Measurements from ENCODE around the gene CYSTM1. TPM values are rescaled to one million over a fixed set of nuclear protein-coding genes. Genes with fewer than 3 reads are reported as not detected.

CYSTM1 gene
- total and polyA plus RNA-seq, 5 donors from 2014 or later, result 7.1 to 26.4 (median 13.0) TPM

GRCh38 chr5:140242099-140242498 lies 67.1 kb downstream of the CYSTM1 start:
- DNase-seq, result no peak
- Histone ChIP-seq H3K27ac (ENCODE audit: insufficient read depth, low read length, poor library complexity, severe bottlenecking) (no peak overlapping the region), H3K36me3 (ENCODE audit: control insufficient read depth, insufficient read depth, low read length) (peaks cover 10% of the 10 kb centered on the region), H3K9me3 (ENCODE audit: control insufficient read depth in 2 of 2, low read length in 2 of 2) (no peaks in the 10 kb centered on the region), H3K4me3 (ENCODE audit: low read depth, low read length) (no peak overlapping the region), H3K27me3 (ENCODE audit: control insufficient read depth, insufficient read depth, low read length) (no peaks in the 10 kb centered on the region), H3K4me1 (ENCODE audit: control insufficient read depth, insufficient read depth, low read length, poor library complexity, severe bottlenecking) (no peaks in the 10 kb centered on the region)
- Mint-ChIP-seq H3K27me3 (no peaks in the 10 kb centered on the region), H3K27ac (peak overlapping the region in 1 of 3 donors; percentile 63), H3K36me3 (peaks cover 12% of the 10 kb centered on the region), H3K4me1 (peaks cover 0 to 14% (median 6%) of the 10 kb centered on the region in 4 donors), H3K9me3 (no peaks in the 10 kb centered on the region), H3K4me3 (no peak overlapping the region)
- ATAC-seq (ENCODE audit: low read depth in 2 of 2), result no peak

DNA sequence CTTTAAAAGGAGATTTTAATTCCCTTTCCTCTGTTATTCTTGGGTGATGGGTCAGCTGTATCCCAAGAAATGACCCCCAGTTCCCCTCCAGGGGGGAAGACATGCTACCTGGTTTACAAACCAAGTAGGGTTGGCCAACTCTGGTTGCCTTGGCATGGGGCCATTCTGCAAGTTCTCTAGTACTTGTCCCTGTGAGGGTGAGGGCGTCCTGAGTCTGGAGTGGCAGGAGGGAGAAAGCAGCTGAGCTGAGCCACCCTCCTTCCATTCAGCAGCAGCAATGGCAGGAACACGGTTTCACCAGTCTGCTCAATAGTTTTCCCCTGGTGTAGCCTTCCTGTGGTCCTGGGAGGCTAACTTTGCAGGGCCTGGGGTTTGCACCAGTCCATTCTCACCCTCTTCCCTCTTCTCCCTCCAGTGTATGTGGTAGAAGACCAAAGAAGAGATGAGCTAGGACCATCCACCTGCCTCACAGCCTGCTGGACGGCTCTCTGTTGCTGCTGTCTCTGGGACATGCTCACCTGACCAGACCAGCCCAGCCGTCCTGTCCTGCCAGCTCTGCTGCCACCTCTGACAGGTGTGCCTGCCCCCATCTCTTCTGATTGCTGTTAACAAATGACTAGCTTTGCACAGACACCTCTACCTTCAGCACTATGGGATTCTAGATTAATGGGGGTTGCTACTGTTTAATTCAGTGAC lies 68.0 kb downstream of the CYSTM1 start:
- no peaks in the 10 kb centered on the region for H3K4me1 ChIP-seq (ENCODE audit: control insufficient read depth, insufficient read depth, low read length, poor library complexity, severe bottlenecking)
- Mint-ChIP-seq H3K4me3 (no peak overlapping the region), H3K9me3 (no peaks in the 10 kb centered on the region), H3K27me3 (no peaks in the 10 kb centered on the region), H3K4me1 (peaks cover 0 to 14% (median 6%) of the 10 kb centered on the region in 4 donors), H3K27ac (no peak overlapping the region), H3K36me3 (peaks cover 12% of the 10 kb centered on the region)
- H3K27ac ChIP-seq (ENCODE audit: insufficient read depth, low read length, poor library complexity, severe bottlenecking), result no peak overlapping the region
- DNase-seq, result no peak
- peaks cover 10% of the 10 kb centered on the region for H3K36me3 ChIP-seq (ENCODE audit: control insufficient read depth, insufficient read depth, low read length)
- H3K9me3 ChIP-seq (ENCODE audit: control insufficient read depth in 2 of 2, low read length in 2 of 2), result no peaks in the 10 kb centered on the region
- H3K4me3 ChIP-seq (ENCODE audit: low read depth, low read length), result no peak overlapping the region
- no peak for ATAC-seq (ENCODE audit: low read depth in 2 of 2)
- no peaks in the 10 kb centered on the region for H3K27me3 ChIP-seq (ENCODE audit: control insufficient read depth, insufficient read depth, low read length)

GRCh38 chr5:140243706-140244250 lies 68.8 kb downstream of the CYSTM1 start:
- H3K27ac ChIP-seq (ENCODE audit: insufficient read depth, low read length, poor library complexity, severe bottlenecking), result no peak overlapping the region
- H3K36me3 ChIP-seq (ENCODE audit: control insufficient read depth, insufficient read depth, low read length), result peaks cover 10% of the 10 kb centered on the region
- no peaks in the 10 kb centered on the region for H3K27me3 ChIP-seq (ENCODE audit: control insufficient read depth, insufficient read depth, low read length)
- no peaks in the 10 kb centered on the region for H3K9me3 ChIP-seq (ENCODE audit: control insufficient read depth in 2 of 2, low read length in 2 of 2)
- Mint-ChIP-seq H3K9me3 (no peaks in the 10 kb centered on the region), H3K4me3 (no peak overlapping the region), H3K4me1 (peaks cover 0 to 14% (median 6%) of the 10 kb centered on the region in 4 donors), H3K27ac (no peak overlapping the region), H3K27me3 (no peaks in the 10 kb centered on the region), H3K36me3 (peaks cover 12% of the 10 kb centered on the region)
- H3K4me1 ChIP-seq (ENCODE audit: control insufficient read depth, insufficient read depth, low read length, poor library complexity, severe bottlenecking), result no peaks in the 10 kb centered on the region
- no peak overlapping the region for H3K4me3 ChIP-seq (ENCODE audit: low read depth, low read length)
- no peak for DNase-seq
- no peak for ATAC-seq (ENCODE audit: low read depth in 2 of 2)

GRCh38 chr5:140244525-140245025 lies 69.6 kb downstream of the CYSTM1 start:
- peak overlapping the region; percentile 13 for H3K4me3 ChIP-seq (ENCODE audit: low read depth, low read length)
- no peaks in the 10 kb centered on the region for H3K27me3 ChIP-seq (ENCODE audit: control insufficient read depth, insufficient read depth, low read length)
- Mint-ChIP-seq H3K27ac (peak overlapping the region; percentile 48 to 75 (median 62)), H3K9me3 (no peaks in the 10 kb centered on the region), H3K27me3 (no peaks in the 10 kb centered on the region), H3K36me3 (peaks cover 12% of the 10 kb centered on the region), H3K4me3 (no peak overlapping the region), H3K4me1 (peaks cover 0 to 16% (median 9%) of the 10 kb centered on the region in 4 donors)
- H3K27ac ChIP-seq (ENCODE audit: insufficient read depth, low read length, poor library complexity, severe bottlenecking), result no peak overlapping the region
- no peaks in the 10 kb centered on the region for H3K9me3 ChIP-seq (ENCODE audit: control insufficient read depth in 2 of 2, low read length in 2 of 2)
- H3K36me3 ChIP-seq (ENCODE audit: control insufficient read depth, insufficient read depth, low read length), result peaks cover 10% of the 10 kb centered on the region
- no peaks in the 10 kb centered on the region for H3K4me1 ChIP-seq (ENCODE audit: control insufficient read depth, insufficient read depth, low read length, poor library complexity, severe bottlenecking)
- ATAC-seq (ENCODE audit: low read depth in 2 of 2) (peak; percentile 50 to 70), DNase-seq (peak; percentile 39 to 88 (median 58))

DNA sequence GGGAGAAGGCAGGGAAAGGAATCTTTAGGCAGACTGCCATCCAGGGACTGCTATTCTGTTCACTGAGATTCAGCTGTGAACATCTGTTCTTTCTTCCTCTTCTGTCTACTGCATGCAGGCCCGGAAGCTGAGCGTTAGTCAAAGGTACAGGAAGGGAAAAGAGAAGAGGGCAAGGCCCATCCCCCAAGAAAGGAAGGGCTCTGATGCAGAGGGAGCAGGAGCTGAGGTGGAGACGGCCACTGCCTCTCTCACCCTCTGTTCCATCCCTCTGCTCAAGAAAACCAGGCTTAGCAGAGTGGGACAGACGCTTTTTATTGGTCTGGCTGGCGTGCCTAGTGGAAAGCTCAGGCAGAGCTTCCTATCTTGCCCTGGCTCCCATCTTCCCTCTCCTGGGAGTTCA lies 70.4 kb downstream of the CYSTM1 start:
- Mint-ChIP-seq H3K36me3 (peaks cover 15% of the 10 kb centered on the region), H3K27me3 (no peaks in the 10 kb centered on the region), H3K9me3 (no peaks in the 10 kb centered on the region), H3K27ac (no peak overlapping the region), H3K4me1 (peaks cover 3 to 22% (median 17%) of the 10 kb centered on the region in 4 donors), H3K4me3 (no peak overlapping the region)
- no peaks in the 10 kb centered on the region for H3K9me3 ChIP-seq (ENCODE audit: control insufficient read depth in 2 of 2, low read length in 2 of 2)
- DNase-seq (peak in 1 of 3 donors; percentile 48), ATAC-seq (ENCODE audit: low read depth in 2 of 2) (no peak)
- H3K4me3 ChIP-seq (ENCODE audit: low read depth, low read length), result no peak overlapping the region
- no peaks in the 10 kb centered on the region for H3K27me3 ChIP-seq (ENCODE audit: control insufficient read depth, insufficient read depth, low read length)
- no peaks in the 10 kb centered on the region for H3K4me1 ChIP-seq (ENCODE audit: control insufficient read depth, insufficient read depth, low read length, poor library complexity, severe bottlenecking)
- no peak overlapping the region for H3K27ac ChIP-seq (ENCODE audit: insufficient read depth, low read length, poor library complexity, severe bottlenecking)
- H3K36me3 ChIP-seq (ENCODE audit: control insufficient read depth, insufficient read depth, low read length), result peaks cover 10% of the 10 kb centered on the region

GRCh38 chr5:140245926-140246325 lies 70.9 kb downstream of the CYSTM1 start:
- Mint-ChIP-seq H3K27me3 (no peaks in the 10 kb centered on the region), H3K27ac (peak overlapping the region in 1 of 3 donors; percentile 60), H3K36me3 (peaks cover 19% of the 10 kb centered on the region), H3K4me3 (no peak overlapping the region), H3K4me1 (peaks cover 7 to 25% (median 18%) of the 10 kb centered on the region in 4 donors), H3K9me3 (no peaks in the 10 kb centered on the region)
- Histone ChIP-seq H3K4me3 (ENCODE audit: low read depth, low read length) (no peak overlapping the region), H3K9me3 (ENCODE audit: control insufficient read depth in 2 of 2, low read length in 2 of 2) (no peaks in the 10 kb centered on the region), H3K27ac (ENCODE audit: insufficient read depth, low read length, poor library complexity, severe bottlenecking) (no peak overlapping the region), H3K36me3 (ENCODE audit: control insufficient read depth, insufficient read depth, low read length) (peaks cover 10% of the 10 kb centered on the region), H3K27me3 (ENCODE audit: control insufficient read depth, insufficient read depth, low read length) (no peaks in the 10 kb centered on the region), H3K4me1 (ENCODE audit: control insufficient read depth, insufficient read depth, low read length, poor library complexity, severe bottlenecking) (no peaks in the 10 kb centered on the region)
- DNase-seq (no peak), ATAC-seq (ENCODE audit: low read depth in 2 of 2) (no peak)

- peaks cover 10% of the 10 kb centered on the region for H3K36me3 ChIP-seq (ENCODE audit: control insufficient read depth, insufficient read depth, low read length)
- H3K4me3 ChIP-seq (ENCODE audit: low read depth, low read length), result no peak overlapping the region
- peaks cover 4% of the 10 kb centered on the region for H3K4me1 ChIP-seq (ENCODE audit: control insufficient read depth, insufficient read depth, low read length, poor library complexity, severe bottlenecking)
- no peaks in the 10 kb centered on the region for H3K9me3 Mint-ChIP-seq
- H3K27ac ChIP-seq (ENCODE audit: insufficient read depth, low read length, poor library complexity, severe bottlenecking), result no peak overlapping the region
- no peaks in the 10 kb centered on the region for H3K27me3 ChIP-seq (ENCODE audit: control insufficient read depth, insufficient read depth, low read length)
- peaks cover 11 to 29% (median 22%) of the 10 kb centered on the region in 4 donors for H3K4me1 Mint-ChIP-seq
- ATAC-seq (ENCODE audit: low read depth in 2 of 2) (no peak), DNase-seq (no peak)
- no peaks in the 10 kb centered on the region for H3K9me3 ChIP-seq (ENCODE audit: control insufficient read depth in 2 of 2, low read length in 2 of 2)
- no peaks in the 10 kb centered on the region for H3K27me3 Mint-ChIP-seq
- H3K4me3 Mint-ChIP-seq, result no peak overlapping the region
- peaks cover 19% of the 10 kb centered on the region for H3K36me3 Mint-ChIP-seq
- H3K27ac Mint-ChIP-seq, result peak overlapping the region in 1 of 3 donors; percentile 60
Measured at GRCh38 chr5:140246378-140247122, 71.6 kb downstream of the CYSTM1 start.

All from CD4-positive, CD25-positive, alpha-beta regulatory T cell (primary cell).